Measurements from ENCODE around the gene MUL1. TPM values are rescaled to one million over a fixed set of nuclear protein-coding genes. Genes with fewer than 3 reads are reported as not detected.

MUL1 gene
- total RNA-seq (2012; rRNA removed), result 19.7 and 21.1 TPM in 2 replicates
- 20.6 and 20.7 TPM in 2 replicates for polyA plus RNA-seq (2012; rRNA removed)
- polyA plus RNA-seq (2012; cell fraction: cytosol; rRNA removed), result 18.3 and 21.6 TPM in 2 replicates
- 8.3 and 10.7 TPM in 2 replicates for polyA plus RNA-seq (2012; cell fraction: nucleus; rRNA removed; ENCODE audit: low replicate concordance)
- Bru-seq, nascent RNA, result percentile 69 among the genes with signal in this experiment
- BruChase-seq, experiment 1, labeled RNA remaining after a 6-hour chase, result percentile 57 among the genes with signal in this experiment
- percentile 66 among the genes with signal in this experiment for BruChase-seq, experiment 2, labeled RNA remaining after a 2-hour chase
- long read RNA-seq, transcript MUL1-201 (4 exons, 2,438 nt), result major isoform, 56 of 67 reads
- long read RNA-seq, partial matches to known transcripts, result 1 of 67 reads
- long read RNA-seq, other reads (novel, unspliced or antisense), result 10 of 67 reads

GRCh38 chr1:20507564-20508410 is at the start of gene MUL1:
MUL1 (minus strand) TSS chr1:20508151; CDS start chr1:20508024, 127 bp downstream.
- WGBS, 2 experiments (ENCODE audit: extremely low coverage in 2 of 2, insufficient read length in 1 of 2), result 0% methylated on average over 6 of the region's 58 CpGs; no CpG with 5 or more reads in 1 of the 2 experiments
- H3K36me3 ChIP-seq (ENCODE audit: control insufficient read depth, insufficient read depth, low read length), result peaks cover 4% of the 10 kb centered on the region; the same call in 1 of the 2 replicates
- H3K4me1 ChIP-seq (ENCODE audit: control insufficient read depth, insufficient read depth, low read length), result peaks cover 3% of the 10 kb centered on the region
- dilution Hi-C loops (cut with HindIII; ENCODE audit: low sequenced_read_pairs, unreplicated experiment), result no loop called here
- no peaks in the 10 kb centered on the region for H3K9me3 ChIP-seq (ENCODE audit: control insufficient read depth, insufficient read depth, low read length)
- peak within 1 kb of the TSS; percentile 97 for H2AFZ ChIP-seq (replicated peaks; ENCODE audit: low read length, poor library complexity)
- H3K27ac ChIP-seq (ENCODE audit: insufficient read depth, low read length), result peak within 1 kb of the TSS; percentile 91
- peak within 1 kb of the TSS; percentile 78 for H2BK5ac ChIP-seq (ENCODE audit: low read depth, low read length, poor library complexity, severe bottlenecking)
- peak within 1 kb of the TSS; percentile 5; the same call in 1 of the 2 replicates for H2BK120ac ChIP-seq (ENCODE audit: low read depth, low read length)
- H3K79me1 ChIP-seq (ENCODE audit: low read depth in 1 of 2, low read length in 2 of 2), result peaks cover 28 to 47% of the 10 kb centered on the region in 2 experiments
- H2BK15ac ChIP-seq (ENCODE audit: low read depth, low read length), result no peak within 1 kb of the TSS; the same call in 2 of the 3 replicates
- H4K20me1 ChIP-seq (ENCODE audit: insufficient read depth, low read length), result no peaks in the 10 kb centered on the region; the same call in 1 of the 2 replicates
- H3K56ac ChIP-seq (ENCODE audit: extremely low read depth, insufficient read depth, low read length), result peak within 1 kb of the TSS; percentile 66; the same call in 1 of the 2 replicates
- H3K4me2 ChIP-seq (ENCODE audit: low read depth, low read length), result peak within 1 kb of the TSS; percentile 99
- ATAC-seq (ENCODE audit: low read depth), result peak; percentile 95
- no peak within 1 kb of the TSS for H2BK20ac ChIP-seq (ENCODE audit: low read depth, low read length)
- intact Hi-C loops (cut with micrococcal nuclease), result no loop called here
- peaks cover 6% of the 10 kb centered on the region for H3K27me3 ChIP-seq (ENCODE audit: control insufficient read depth, insufficient read depth, low read length)
- no peaks in the 10 kb centered on the region for H3K9me1 ChIP-seq (ENCODE audit: insufficient read depth, low read length)
- H3K4ac ChIP-seq (ENCODE audit: low read depth, low read length), result peak within 1 kb of the TSS; percentile 84
- CTCF ChIA-PET, result no interaction called here
- DNase-seq, result peak; percentile 92
- peak within 1 kb of the TSS; percentile 37 for H3K18ac ChIP-seq (ENCODE audit: low read depth, low read length)
- H4K91ac ChIP-seq (ENCODE audit: insufficient read depth, low read depth, low read length), result peak within 1 kb of the TSS; percentile 88
- H4K5ac ChIP-seq (ENCODE audit: low read depth, low read length), result peak within 1 kb of the TSS; percentile 95
- TSS peak; percentile 39 for BruUV-seq (replicated peaks)
- peak within 1 kb of the TSS; percentile 86 for H3K9ac ChIP-seq (ENCODE audit: low read depth, low read length)
- in situ Hi-C loops (cut with MboI; ENCODE audit: low sequenced_read_pairs), result no loop called here
- H2AK9ac ChIP-seq (replicated peaks; ENCODE audit: low read depth, low read length, poor library complexity), result peak within 1 kb of the TSS; percentile 94
- peak within 1 kb of the TSS; percentile 76 for H2AK5ac ChIP-seq (ENCODE audit: low read depth, low read length)
- H3K4me3 ChIP-seq (ENCODE audit: insufficient read depth, low read depth, low read length), result peak within 1 kb of the TSS; percentile 88
- POLR2A ChIA-PET (ENCODE audit: unreplicated experiment), result no interaction called here
- TF ChIP-seq, protein P1, sequence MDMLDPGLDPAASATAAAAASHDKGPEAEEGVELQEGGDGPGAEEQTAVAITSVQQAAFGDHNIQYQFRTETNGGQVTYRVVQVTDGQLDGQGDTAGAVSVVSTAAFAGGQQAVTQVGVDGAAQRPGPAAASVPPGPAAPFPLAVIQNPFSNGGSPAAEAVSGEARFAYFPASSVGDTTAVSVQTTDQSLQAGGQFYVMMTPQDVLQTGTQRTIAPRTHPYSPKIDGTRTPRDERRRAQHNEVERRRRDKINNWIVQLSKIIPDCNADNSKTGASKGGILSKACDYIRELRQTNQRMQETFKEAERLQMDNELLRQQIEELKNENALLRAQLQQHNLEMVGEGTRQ (IDR thresholded peaks at IDR 0.05; ENCODE audit: low read depth, low read length), result no peak
- TF ChIP-seq SMC3 (IDR thresholded peaks at IDR 0.05; ENCODE audit: low read depth, low read length) (no peak), NFE2L2 (IDR thresholded peaks at IDR 0.05; ENCODE audit: low read depth, low read length) (no peak), ELK1 (IDR thresholded peaks at IDR 0.05; ENCODE audit: borderline replicate concordance, low read depth, low read length) (0 out of 2 replicates have a peak, but pooled peaks have one; percentile 47), MAZ (IDR thresholded peaks at IDR 0.05; ENCODE audit: borderline replicate concordance, low read depth, low read length) (peak; percentile 70; the same call in 1 of the 2 replicates), MXI1 (IDR thresholded peaks at IDR 0.05; ENCODE audit: borderline replicate concordance, low read depth, low read length) (peak; percentile 48; the same call in 1 of the 2 replicates), POLR2A (IDR thresholded peaks at IDR 0.05; ENCODE audit: low read depth, low read length) (peak; percentile 72), CTCF (conservative IDR thresholded peaks at IDR 0.05; ENCODE audit: low read depth, low read length) (no peak), RCOR1 (IDR thresholded peaks at IDR 0.05; ENCODE audit: insufficient replicate concordance, low read length) (no peak), RFX5 (IDR thresholded peaks at IDR 0.05; ENCODE audit: low read depth, low read length) (no peak)
- H3K14ac ChIP-seq (replicated peaks; ENCODE audit: low read depth, low read length), result peak within 1 kb of the TSS; percentile 91
- peak within 1 kb of the TSS; percentile 52; the same call in 1 of the 2 replicates for H3K23ac ChIP-seq (ENCODE audit: low read depth, low read length)
- H4K8ac ChIP-seq (ENCODE audit: low read depth in 2 of 2, low read length in 2 of 2), result peak within 1 kb of the TSS; percentile 99 to 100

All from IMR-90 (cell line).